ENCODE measurements around the gene CATSPER4. TPM values are rescaled to one million over a fixed set of nuclear protein-coding genes. Genes with fewer than 3 reads are reported as not detected.
A peak's percentile ranks its signal among the peaks of the same experiment; 100 is the strongest.

The CATSPER4 gene
- total RNA-seq, 2 experiments from 2014 or later: not detected

- no peak overlapping the region for H3K27ac Mint-ChIP-seq
- no peak overlapping the region for H3K4me3 Mint-ChIP-seq
- no peaks in the 10 kb centered on the region for H3K36me3 Mint-ChIP-seq
- no peak for DNase-seq
- H3K9me3 Mint-ChIP-seq: no peaks in the 10 kb centered on the region
- H3K4me1 Mint-ChIP-seq: peaks cover 11% of the 10 kb centered on the region
- POLR2A ChIA-PET: interaction anchor here (0.6 kb wide), 1 partner anchor 39 kb away, joined by 4 read pairs; no protein-coding TSS in a partner anchor
- ATAC-seq (ENCODE audit: low read depth): no peak
- peaks cover 57% of the 10 kb centered on the region for H3K27me3 Mint-ChIP-seq
Measured at GRCh38 chr1:26159743-26160039, 30.7 kb upstream of the CATSPER4 start.

DNA sequence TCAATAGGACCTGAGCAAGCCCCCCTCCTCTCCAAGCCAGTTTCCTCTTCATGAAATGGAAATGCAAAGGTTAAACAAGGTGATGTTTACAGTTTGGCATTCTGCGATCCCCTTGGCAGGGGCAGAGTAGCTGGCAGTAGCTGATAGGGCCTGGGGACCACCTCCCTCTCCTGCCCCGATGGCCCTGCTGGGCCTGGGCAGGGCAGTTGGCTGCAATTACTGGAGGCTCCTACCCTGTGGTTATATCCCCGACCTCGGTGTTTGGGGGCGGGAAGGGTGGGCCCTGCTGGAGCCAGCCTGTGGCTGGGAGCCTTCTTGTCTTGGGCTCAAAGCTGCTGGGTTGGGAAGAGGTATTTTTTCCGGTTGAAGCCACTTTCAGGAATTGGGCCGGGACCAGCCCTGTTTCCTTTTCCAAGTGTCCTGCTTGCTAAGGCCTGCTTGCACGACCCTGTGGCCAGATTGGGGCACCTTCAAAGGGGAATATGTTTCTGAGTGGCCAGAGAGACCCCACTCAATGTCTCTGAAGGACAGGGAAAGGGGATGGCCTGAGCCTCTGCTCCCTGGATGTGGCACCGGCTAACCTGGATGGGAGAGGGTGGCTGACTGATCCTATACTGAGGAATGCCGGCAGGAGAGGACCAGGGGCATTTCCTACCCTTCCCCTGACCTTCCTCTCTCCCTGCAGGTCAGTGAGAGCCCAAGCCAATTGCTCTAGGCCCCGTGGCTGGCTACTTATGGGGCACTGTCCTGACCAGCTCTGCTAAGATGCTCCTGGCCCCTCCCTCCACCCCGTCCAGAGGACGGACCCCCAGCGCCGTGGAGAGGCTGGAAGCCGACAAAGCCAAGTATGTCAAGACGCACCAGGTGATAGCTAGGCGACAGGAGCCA is 29.6 kb upstream of the CATSPER4 start:
- peaks cover 14% of the 10 kb centered on the region for H3K4me1 Mint-ChIP-seq
- DNase-seq (no peak), ATAC-seq (ENCODE audit: low read depth) (no peak)
- no peaks in the 10 kb centered on the region for H3K9me3 Mint-ChIP-seq
- peaks cover 58% of the 10 kb centered on the region for H3K27me3 Mint-ChIP-seq
- H3K36me3 Mint-ChIP-seq: no peaks in the 10 kb centered on the region
- no peak overlapping the region for H3K27ac Mint-ChIP-seq
- POLR2A ChIA-PET: no interaction called here
- H3K4me3 Mint-ChIP-seq: peak overlapping the region; percentile 25

GRCh38 chr1:26161415-26162219 is 28.8 kb upstream of the CATSPER4 start:
- Mint-ChIP-seq H3K4me1 (peaks cover 16% of the 10 kb centered on the region), H3K27ac (no peak overlapping the region), H3K4me3 (peak overlapping the region; percentile 70), H3K9me3 (no peaks in the 10 kb centered on the region), H3K27me3 (peaks cover 54% of the 10 kb centered on the region), H3K36me3 (no peaks in the 10 kb centered on the region)
- ATAC-seq (ENCODE audit: low read depth): peak; percentile 44
- DNase-seq: peak; percentile 70
- POLR2A ChIA-PET: no interaction called here

- Mint-ChIP-seq H3K4me3 (peak overlapping the region; percentile 70), H3K27me3 (peaks cover 49% of the 10 kb centered on the region), H3K36me3 (no peaks in the 10 kb centered on the region), H3K27ac (no peak overlapping the region), H3K9me3 (no peaks in the 10 kb centered on the region), H3K4me1 (peaks cover 18% of the 10 kb centered on the region)
- ATAC-seq (ENCODE audit: low read depth) (no peak), DNase-seq (no peak)
- POLR2A ChIA-PET: no interaction called here
Measured at GRCh38 chr1:26162220-26162709, 28.1 kb upstream of the CATSPER4 start.

GRCh38 chr1:26163684-26164035 is 26.7 kb upstream of the CATSPER4 start:
- no peaks in the 10 kb centered on the region for H3K9me3 Mint-ChIP-seq
- peaks cover 18% of the 10 kb centered on the region for H3K4me1 Mint-ChIP-seq
- no peak overlapping the region for H3K27ac Mint-ChIP-seq
- DNase-seq (no peak), ATAC-seq (ENCODE audit: low read depth) (no peak)
- POLR2A ChIA-PET: interaction anchor here (0.8 kb wide), 1 partner anchor 72 kb away, joined by 3 read pairs; no protein-coding TSS in a partner anchor
- no peaks in the 10 kb centered on the region for H3K36me3 Mint-ChIP-seq
- peaks cover 40% of the 10 kb centered on the region for H3K27me3 Mint-ChIP-seq
- H3K4me3 Mint-ChIP-seq: peak overlapping the region; percentile 50

DNA sequence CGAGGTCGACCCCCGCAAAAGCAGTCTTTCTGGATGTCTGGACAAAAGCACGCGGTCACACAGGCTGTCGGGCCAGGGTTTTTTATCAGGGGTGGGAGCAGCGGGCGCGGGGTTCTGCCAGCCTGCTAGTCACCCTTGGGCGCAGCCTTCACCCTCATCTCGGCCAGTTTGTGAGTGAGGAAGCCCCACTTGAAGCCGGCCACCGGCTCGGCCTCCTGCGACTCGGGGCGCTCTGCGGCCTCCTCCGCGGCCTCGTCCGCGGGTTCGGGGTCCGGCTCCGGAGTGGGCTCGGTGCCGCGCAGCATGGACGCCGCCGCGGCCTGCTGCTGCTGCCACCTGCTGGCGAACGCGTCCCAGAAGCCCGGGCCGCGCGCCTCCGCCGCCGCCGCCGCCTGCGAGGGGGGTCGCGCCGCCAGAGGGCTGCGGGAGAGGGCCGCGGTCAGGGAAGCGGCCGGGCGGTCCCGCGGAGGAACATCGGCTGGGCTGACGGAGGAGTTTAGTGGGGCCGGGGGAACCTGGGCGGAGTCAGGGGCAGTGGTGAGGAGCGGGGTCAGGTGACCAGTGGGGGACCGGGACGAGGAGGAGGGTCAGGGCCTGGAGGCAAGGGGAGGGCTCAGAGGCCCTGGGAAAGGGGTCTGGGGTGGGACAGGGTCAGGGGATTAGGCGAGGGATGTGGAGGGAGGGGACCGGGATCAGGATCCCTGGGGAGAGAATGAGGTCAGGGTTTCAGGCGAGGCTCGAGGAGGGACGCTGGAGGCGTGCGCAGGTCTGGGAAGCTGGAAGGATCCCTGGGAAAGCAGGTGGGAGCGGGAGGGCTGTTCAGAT is 26.2 kb upstream of the CATSPER4 start:
- H3K9me3 Mint-ChIP-seq: no peaks in the 10 kb centered on the region
- no peaks in the 10 kb centered on the region for H3K36me3 Mint-ChIP-seq
- H3K4me1 Mint-ChIP-seq: peaks cover 19% of the 10 kb centered on the region
- peak; percentile 69 for ATAC-seq (ENCODE audit: low read depth)
- H3K4me3 Mint-ChIP-seq: peak overlapping the region; percentile 50
- peak; percentile 85 for DNase-seq
- POLR2A ChIA-PET: interaction anchor here (0.8 kb wide), 1 partner anchor 71 kb away, joined by 3 read pairs; no protein-coding TSS in a partner anchor
- H3K27ac Mint-ChIP-seq: no peak overlapping the region
- H3K27me3 Mint-ChIP-seq: peaks cover 38% of the 10 kb centered on the region

GRCh38 chr1:26164861-26165842 is 25.2 kb upstream of the CATSPER4 start:
- no peaks in the 10 kb centered on the region for H3K36me3 Mint-ChIP-seq
- H3K4me1 Mint-ChIP-seq: peaks cover 20% of the 10 kb centered on the region
- POLR2A ChIA-PET: no interaction called here
- peak overlapping the region; percentile 30 for H3K4me3 Mint-ChIP-seq
- DNase-seq (no peak), ATAC-seq (ENCODE audit: low read depth) (no peak)
- no peaks in the 10 kb centered on the region for H3K9me3 Mint-ChIP-seq
- peaks cover 32% of the 10 kb centered on the region for H3K27me3 Mint-ChIP-seq
- no peak overlapping the region for H3K27ac Mint-ChIP-seq

GRCh38 chr1:26166719-26167281 is 23.6 kb upstream of the CATSPER4 start:
- POLR2A ChIA-PET: no interaction called here
- ATAC-seq (ENCODE audit: low read depth) (no peak), DNase-seq (no peak)
- Mint-ChIP-seq H3K4me1 (peaks cover 30% of the 10 kb centered on the region), H3K27ac (no peak overlapping the region), H3K9me3 (no peaks in the 10 kb centered on the region), H3K4me3 (no peak overlapping the region), H3K36me3 (no peaks in the 10 kb centered on the region), H3K27me3 (peaks cover 28% of the 10 kb centered on the region)

DNA sequence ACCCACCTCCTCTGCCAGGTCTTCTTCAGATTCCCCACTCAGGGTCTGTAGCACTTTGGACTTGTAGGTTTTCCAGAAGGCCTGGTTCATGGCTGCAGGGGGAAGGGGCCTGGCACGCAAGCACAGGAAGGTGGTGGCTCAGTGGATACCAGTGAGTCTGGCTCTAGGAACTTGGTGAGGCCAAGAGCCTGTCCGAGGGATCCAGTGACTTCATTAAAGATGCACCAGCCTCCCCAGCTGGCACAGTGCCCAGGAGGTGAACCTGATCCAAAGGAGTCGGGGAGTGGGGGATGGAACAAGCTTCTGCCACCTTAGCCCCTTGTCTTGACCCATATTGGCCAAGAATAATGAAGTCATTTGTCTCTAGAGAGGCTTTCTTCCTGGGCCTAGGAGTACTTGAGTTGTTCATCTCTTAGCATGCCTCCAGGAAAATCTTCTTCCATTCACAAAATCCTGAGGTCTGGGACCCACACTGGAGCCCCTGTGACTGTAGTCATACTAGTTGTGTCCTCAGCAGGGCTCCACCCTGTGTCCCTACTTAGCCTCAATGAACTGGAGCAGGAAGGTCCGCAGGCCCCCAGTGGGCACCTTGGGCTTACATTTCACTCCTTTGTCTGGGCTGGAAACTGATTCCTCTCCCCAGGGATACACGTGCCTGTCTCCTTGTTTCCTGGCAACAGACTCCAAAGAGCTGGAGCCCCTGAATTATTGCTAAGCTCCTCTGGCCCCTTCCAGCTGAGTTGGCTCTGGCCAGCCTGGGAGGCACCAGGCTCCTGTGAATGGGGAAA is 21.8 kb upstream of the CATSPER4 start, which contains the start of gene C1orf232:
Gene C1orf232 (minus strand): TSS at position 554 of the 788 bp plus-strand sequence. CDS start 464 bp downstream, at position 90.
- ATAC-seq (ENCODE audit: low read depth) (no peak), DNase-seq (no peak)
- Mint-ChIP-seq H3K36me3 (no peaks in the 10 kb centered on the region), H3K4me1 (peaks cover 26% of the 10 kb centered on the region), H3K27ac (peak within 1 kb of the TSS; percentile 90), H3K4me3 (peak within 1 kb of the TSS; percentile 92), H3K27me3 (peaks cover 15% of the 10 kb centered on the region), H3K9me3 (no peaks in the 10 kb centered on the region)
- POLR2A ChIA-PET: interaction anchor here (1.8 to 2.8 kb wide), 2 partner anchors 33 to 66 kb away, joined by 11 to 21 read pairs; partner anchors contain the start of gene CEP85

GRCh38 chr1:26169198-26169554 is 21.2 kb upstream of the CATSPER4 start:
- Mint-ChIP-seq H3K27me3 (peaks cover 12% of the 10 kb centered on the region), H3K9me3 (no peaks in the 10 kb centered on the region), H3K36me3 (no peaks in the 10 kb centered on the region), H3K4me1 (peaks cover 25% of the 10 kb centered on the region), H3K4me3 (peak overlapping the region; percentile 92), H3K27ac (peak overlapping the region; percentile 73)
- ATAC-seq (ENCODE audit: low read depth) (no peak), DNase-seq (no peak)
- POLR2A ChIA-PET: interaction anchor here (0.6 to 2.8 kb wide), 7 partner anchors 12 to 195 kb away, joined by 3 to 21 read pairs (median 4); partner anchors contain the start of gene CEP85

Measured in activated naive CD8-positive, alpha-beta T cell treated with anti-CD3 and anti-CD28 coated beads, Interleukin-2, amount 10 ng/mL, durations not matched to agents 7 days and 5 days (primary cell).